Loucy (cell line): ENCODE results near the gene GCK.

Experiments
- EZH2phosphoT487 ChIP-seq: fragments of 200-600 bp; IDR thresholded peaks from 2 replicates; pipeline ENCODE4 v1.6.1; 2018; ENCODE audit warnings: antibody characterized with exemption, mild to moderate bottlenecking, moderate library complexity, borderline replicate concordance
- TF ChIP-seq, protein P1 (sequence below): fragments of 200-600 bp; sonication (generic); conservative IDR thresholded peaks from 2 replicates; pipeline ENCODE4 v1.5.1; 2014; ENCODE audit warnings: mild to moderate bottlenecking, antibody characterized with exemption, low read length

DNA sequence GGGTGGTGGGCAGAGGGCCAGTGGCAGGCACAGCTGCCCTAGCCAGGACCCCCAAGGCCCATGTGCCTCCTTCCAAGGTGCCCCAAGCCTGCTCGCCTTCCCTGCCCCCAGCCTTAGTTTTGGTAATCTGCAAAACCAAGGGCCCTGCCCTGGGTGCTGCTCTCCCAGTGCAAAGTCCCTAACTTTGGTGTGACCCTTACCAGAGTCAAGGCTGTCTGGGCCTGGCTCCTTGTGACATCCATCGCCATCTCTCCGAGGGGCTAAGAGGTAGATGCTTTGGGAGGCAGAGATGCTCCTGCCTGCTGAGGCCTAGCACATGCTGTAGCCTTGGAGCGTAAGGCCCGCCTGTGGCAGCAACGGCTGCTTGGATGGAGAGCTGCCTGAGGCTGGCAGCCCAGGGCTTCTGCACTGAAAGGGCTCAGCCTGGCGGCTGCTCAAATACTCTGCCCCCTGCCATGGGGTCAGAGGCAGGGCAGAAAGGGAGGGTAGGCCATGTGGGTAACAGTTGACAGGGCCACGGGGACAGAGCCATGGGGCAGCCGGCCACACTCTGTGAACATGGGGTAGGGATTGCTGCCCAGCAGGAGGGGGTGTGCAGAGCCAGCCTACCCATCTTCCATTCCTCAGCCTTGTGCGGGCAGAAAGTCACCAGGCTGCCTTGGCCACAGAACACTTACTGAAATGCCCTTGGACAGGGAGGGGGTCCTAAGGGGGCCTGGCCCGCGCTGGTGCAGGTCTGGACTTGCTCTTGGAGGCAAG, 30.2 kb downstream of the GCK start:
- TF ChIP-seq, protein P1, sequence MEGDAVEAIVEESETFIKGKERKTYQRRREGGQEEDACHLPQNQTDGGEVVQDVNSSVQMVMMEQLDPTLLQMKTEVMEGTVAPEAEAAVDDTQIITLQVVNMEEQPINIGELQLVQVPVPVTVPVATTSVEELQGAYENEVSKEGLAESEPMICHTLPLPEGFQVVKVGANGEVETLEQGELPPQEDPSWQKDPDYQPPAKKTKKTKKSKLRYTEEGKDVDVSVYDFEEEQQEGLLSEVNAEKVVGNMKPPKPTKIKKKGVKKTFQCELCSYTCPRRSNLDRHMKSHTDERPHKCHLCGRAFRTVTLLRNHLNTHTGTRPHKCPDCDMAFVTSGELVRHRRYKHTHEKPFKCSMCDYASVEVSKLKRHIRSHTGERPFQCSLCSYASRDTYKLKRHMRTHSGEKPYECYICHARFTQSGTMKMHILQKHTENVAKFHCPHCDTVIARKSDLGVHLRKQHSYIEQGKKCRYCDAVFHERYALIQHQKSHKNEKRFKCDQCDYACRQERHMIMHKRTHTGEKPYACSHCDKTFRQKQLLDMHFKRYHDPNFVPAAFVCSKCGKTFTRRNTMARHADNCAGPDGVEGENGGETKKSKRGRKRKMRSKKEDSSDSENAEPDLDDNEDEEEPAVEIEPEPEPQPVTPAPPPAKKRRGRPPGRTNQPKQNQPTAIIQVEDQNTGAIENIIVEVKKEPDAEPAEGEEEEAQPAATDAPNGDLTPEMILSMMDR, result no peak
- no peak for TF ChIP-seq EZH2phosphoT487
